Measurements from ENCODE around the gene WWOX. TPM values are rescaled to one million over a fixed set of nuclear protein-coding genes. Genes with fewer than 3 reads are reported as not detected.

Gene WWOX
- total RNA-seq, 1 experiment from 2014 or later, result 5.3 TPM

DNA sequence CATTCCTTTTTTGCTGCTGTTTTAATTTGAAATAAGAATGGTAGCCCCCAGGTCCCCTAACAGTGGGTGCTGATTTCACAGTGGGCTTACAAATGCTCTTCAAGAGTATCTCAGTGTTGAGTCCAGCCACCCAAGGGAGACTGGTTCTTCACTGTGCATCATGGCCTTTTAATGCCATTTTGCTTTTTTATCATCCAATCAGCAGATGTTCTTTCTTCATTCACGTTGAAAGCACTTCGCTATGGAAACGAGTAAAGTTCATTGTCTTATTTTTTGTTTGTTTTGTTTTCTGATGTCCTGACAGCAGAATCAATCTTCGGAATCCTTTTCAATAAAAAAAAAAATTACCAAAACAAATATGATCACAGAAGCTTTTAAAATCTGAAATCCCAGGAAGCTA lies 1072.0 kb downstream of the WWOX start:
- DNase-seq (ENCODE audit: low read depth, low spot score), result no peak

DNA sequence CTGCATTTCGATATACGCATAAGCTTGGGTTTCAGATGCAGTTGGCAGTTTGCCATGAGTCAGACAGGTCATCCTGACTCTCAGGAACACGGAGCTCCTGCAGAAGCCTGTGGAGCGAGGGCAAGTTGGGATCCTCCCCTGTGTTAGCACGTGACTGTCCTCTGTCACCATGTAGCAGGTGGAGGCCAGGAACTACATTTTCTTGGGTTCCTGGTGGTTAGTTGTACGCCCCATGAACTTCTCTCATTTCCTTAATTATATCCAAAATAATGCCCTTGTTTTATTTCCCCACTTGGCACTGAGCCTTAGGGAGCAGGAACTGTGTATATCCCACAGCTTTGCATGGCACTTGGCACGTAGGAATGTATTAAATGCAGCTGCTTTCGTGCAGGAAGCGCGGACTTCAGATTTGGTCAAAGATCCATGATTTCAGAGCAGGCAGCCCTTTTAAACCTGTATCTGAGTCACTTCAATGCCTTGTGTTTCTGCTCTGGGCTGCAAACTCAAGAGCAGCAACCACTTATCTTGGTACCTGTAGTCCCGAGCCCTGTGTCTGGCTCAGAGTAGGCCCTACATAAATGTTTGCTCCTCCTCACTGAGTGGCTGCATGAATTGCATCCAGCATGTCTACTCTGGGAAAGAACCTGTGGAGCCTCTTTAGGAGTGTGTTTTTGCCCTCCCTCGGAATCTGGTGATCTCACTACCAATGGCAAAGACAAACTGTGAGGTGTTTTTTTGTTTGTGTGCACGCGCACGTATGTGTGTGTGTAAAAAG lies 1072.7 kb downstream of the WWOX start:
- DNase-seq (ENCODE audit: low read depth, low spot score), result no peak
- in situ Hi-C loops (cut with HindIII; ENCODE audit: low pct_unique_long_range_greater_than_20kb, low sequenced_read_pairs), result no loop called here

More for the DNA sequence above, 1072.0 kb downstream of the WWOX start:
- in situ Hi-C loops (cut with HindIII; ENCODE audit: low pct_unique_long_range_greater_than_20kb, low sequenced_read_pairs), result no loop called here

- DNase-seq (ENCODE audit: low read depth, low spot score), result no peak
- in situ Hi-C loops (cut with HindIII; ENCODE audit: low pct_unique_long_range_greater_than_20kb, low sequenced_read_pairs), result no loop called here
These were observed 1073.6 kb downstream of the WWOX start for GRCh38 chr16:79172976-79173500.

DNA sequence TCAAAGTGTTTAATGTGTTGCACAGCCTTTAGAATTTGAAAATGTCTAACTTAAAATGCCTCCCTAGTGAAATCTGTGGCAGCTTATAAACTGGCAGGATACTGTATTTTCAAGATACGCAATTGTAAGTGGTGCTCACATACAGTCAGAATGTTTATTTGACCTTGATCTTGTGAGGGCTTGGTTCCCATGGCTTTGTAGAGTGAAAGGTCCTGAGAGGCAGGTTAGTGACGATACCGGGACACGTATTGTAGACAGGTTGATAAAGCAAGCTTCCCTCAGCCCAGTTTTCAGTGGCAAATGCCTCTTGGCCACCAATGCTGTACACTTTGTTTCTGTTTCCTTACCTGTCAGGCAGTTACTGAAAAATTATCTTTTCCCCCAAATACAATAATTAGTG lies 1074.5 kb downstream of the WWOX start:
- in situ Hi-C loops (cut with HindIII; ENCODE audit: low pct_unique_long_range_greater_than_20kb, low sequenced_read_pairs), result no loop called here
- no peak for DNase-seq (ENCODE audit: low read depth, low spot score)

- in situ Hi-C loops (cut with HindIII; ENCODE audit: low pct_unique_long_range_greater_than_20kb, low sequenced_read_pairs), result no loop called here
- no peak for DNase-seq (ENCODE audit: low read depth, low spot score)
These were observed 1076.0 kb downstream of the WWOX start for GRCh38 chr16:79175286-79176057.

DNA sequence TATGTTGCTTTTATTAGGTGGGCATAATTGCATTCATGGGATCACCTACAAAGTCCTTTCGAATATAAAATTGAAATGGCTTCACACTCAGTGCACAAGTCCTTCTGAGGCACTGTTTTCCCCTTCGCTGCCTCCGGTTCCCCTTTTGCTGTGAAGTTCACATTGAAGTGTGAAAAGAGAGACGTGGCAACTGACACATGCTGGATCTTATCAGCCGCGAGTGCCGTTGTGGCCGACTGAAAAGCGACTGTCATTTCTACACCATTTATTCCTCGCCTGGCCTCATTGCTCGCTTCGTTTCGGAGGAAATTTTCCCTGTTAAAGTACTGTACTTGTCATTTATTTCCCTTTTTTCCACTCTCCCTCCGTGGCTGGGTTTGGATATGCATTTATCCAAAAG lies 1077.6 kb downstream of the WWOX start:
- DNase-seq (ENCODE audit: low read depth, low spot score), result no peak
- in situ Hi-C loops (cut with HindIII; ENCODE audit: low pct_unique_long_range_greater_than_20kb, low sequenced_read_pairs), result no loop called here

DNA sequence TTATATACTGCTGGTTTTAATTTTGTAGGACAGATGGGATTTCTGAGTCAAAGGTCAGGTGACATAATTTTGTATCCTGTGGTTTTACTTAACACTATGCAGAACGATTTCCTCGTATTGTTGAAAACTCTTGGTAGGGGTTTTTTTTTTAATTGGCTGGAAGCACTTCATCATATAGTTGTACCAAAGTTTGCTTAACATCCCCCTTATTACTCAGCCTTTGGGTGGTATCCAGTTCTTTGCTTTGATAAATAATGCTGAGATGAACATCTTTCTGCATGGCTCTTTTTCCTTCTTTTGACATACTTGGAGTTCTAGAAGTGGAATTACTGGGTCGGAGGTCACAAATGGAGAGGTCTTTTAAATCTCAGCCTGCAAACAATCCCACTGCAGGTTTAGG lies 1082.0 kb downstream of the WWOX start:
- DNase-seq (ENCODE audit: low read depth, low spot score), result no peak
- in situ Hi-C loops (cut with HindIII; ENCODE audit: low pct_unique_long_range_greater_than_20kb, low sequenced_read_pairs), result no loop called here

DNA sequence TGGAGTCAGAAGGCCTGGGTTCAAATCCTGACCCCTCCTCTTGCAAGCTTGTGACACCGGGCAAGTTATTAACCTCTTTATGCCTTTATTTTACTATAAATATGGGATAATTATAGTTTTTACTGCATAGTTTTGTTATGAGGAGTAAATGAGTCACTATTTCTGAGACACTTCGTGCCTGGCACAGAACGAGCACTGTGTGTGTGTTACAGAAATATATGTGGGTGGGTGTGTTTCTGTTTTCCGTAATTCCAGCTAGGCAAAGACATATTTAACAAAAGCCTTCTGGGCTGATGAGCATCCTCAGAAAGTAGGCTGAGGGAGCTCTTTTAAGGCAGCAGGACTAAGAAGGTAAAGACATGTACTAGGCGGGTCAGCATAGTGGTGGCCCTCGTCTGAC lies 1083.2 kb downstream of the WWOX start:
- no peak for DNase-seq (ENCODE audit: low read depth, low spot score)
- in situ Hi-C loops (cut with HindIII; ENCODE audit: low pct_unique_long_range_greater_than_20kb, low sequenced_read_pairs), result no loop called here

- no peak for DNase-seq (ENCODE audit: low read depth, low spot score)
- in situ Hi-C loops (cut with HindIII; ENCODE audit: low pct_unique_long_range_greater_than_20kb, low sequenced_read_pairs), result no loop called here
These were observed 1084.1 kb downstream of the WWOX start for GRCh38 chr16:79183571-79183970.

GRCh38 chr16:79184464-79185030 lies 1085.1 kb downstream of the WWOX start:
- no peak for DNase-seq (ENCODE audit: low read depth, low spot score)
- in situ Hi-C loops (cut with HindIII; ENCODE audit: low pct_unique_long_range_greater_than_20kb, low sequenced_read_pairs), result no loop called here

- in situ Hi-C loops (cut with HindIII; ENCODE audit: low pct_unique_long_range_greater_than_20kb, low sequenced_read_pairs), result no loop called here
- DNase-seq (ENCODE audit: low read depth, low spot score), result no peak
These were observed 1086.3 kb downstream of the WWOX start for GRCh38 chr16:79185711-79186110.

- DNase-seq (ENCODE audit: low read depth, low spot score), result no peak
- in situ Hi-C loops (cut with HindIII; ENCODE audit: low pct_unique_long_range_greater_than_20kb, low sequenced_read_pairs), result no loop called here
These were observed 1086.7 kb downstream of the WWOX start for GRCh38 chr16:79186196-79186595.

DNA sequence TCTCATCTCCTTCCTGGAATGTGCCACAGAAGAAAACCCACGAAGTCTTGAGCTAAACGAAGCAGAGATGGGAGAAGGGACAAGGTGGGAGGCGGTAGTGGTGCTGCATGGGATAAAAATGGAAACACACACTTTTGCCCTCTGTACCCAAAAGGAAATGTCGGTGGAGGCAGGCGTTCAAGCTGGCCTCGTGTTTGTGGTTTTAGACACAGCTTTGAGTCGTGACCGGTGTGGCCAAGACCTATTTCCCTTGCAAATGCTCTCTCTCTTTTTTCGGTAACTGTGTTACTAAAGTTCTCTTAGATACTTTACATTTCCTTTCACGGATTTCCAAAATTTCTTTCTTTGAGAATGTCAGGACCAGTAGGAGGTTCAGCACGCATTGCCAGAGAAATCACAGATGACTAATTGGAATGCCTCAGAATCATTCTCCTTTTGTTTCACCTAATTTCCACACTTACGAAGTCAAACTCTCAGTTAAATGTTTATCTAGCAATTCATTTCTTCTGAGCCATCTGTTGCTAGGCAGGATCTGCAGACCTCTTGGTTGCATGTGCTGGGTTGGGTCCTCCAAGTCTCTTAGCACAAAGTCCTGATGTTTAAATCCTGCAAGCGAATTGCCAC lies 1088.8 kb downstream of the WWOX start:
- in situ Hi-C loops (cut with HindIII; ENCODE audit: low pct_unique_long_range_greater_than_20kb, low sequenced_read_pairs), result no loop called here
- DNase-seq (ENCODE audit: low read depth, low spot score), result no peak

GRCh38 chr16:79188739-79189122 lies 1089.3 kb downstream of the WWOX start:
- in situ Hi-C loops (cut with HindIII; ENCODE audit: low pct_unique_long_range_greater_than_20kb, low sequenced_read_pairs), result no loop called here

DNA sequence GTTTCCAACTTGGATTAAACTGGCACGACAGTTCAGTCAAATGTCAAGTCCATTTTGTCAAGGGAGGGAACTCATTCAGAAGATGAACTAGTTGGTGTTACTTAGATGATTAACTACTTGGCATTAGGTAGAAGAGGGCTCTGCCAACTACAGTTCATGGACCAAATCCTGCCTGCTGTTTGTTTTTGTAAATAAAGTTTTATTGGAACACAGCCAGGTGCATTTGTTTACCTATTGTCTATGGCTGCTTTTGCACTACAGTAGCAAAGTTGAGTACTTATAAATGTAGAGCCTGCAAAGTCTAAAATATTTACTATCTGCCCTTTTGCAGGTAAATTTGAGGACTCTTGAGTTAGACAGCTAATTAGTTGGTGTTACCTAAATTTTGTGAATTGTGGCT lies 1091.1 kb downstream of the WWOX start:
- no peak for DNase-seq (ENCODE audit: low read depth, low spot score)
- in situ Hi-C loops (cut with HindIII; ENCODE audit: low pct_unique_long_range_greater_than_20kb, low sequenced_read_pairs), result no loop called here

More at GRCh38 chr16:79188739-79189122, 1089.3 kb downstream of the WWOX start:
- no peak for DNase-seq (ENCODE audit: low read depth, low spot score)

DNA sequence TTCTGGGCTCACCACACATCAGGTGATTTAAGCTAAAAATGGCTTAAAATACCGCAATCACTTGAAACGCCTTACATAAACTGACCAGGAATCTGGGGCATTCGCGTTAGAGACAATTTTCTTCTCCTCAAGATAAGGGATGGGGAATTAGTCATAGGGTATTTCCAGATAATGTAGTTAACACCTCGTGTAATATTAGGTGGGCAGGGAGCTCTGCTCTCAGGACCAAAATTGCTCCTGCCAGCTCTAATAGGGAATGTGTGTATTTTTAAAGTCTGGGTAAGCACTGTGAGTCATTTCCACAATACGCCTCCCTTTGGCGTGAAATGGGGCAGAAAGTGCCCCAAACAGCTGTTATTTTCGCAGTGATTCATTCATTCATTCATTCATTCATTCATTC lies 1092.5 kb downstream of the WWOX start:
- in situ Hi-C loops (cut with HindIII; ENCODE audit: low pct_unique_long_range_greater_than_20kb, low sequenced_read_pairs), result no loop called here
- DNase-seq (ENCODE audit: low read depth, low spot score), result no peak

DNA sequence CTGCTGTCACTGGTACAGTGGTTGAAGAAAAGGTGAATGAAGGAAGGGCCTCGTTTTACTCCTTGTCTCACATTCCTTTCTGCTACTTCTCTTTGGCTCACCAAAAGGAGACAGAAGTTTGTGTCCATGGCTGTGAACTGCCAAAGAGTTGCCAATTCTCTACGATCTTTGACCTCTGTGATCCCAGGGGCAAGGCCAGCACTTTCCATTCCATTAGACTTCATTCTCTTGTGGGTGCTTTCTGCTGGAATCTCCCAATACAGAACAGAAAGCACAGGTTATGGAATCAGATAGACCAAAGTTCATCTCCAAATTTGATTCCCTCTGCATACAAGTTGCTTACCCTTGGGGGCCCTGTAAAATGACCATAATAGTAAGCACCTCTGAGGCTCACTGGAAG lies 1093.5 kb downstream of the WWOX start:
- no peak for DNase-seq (ENCODE audit: low read depth, low spot score)
- in situ Hi-C loops (cut with HindIII; ENCODE audit: low pct_unique_long_range_greater_than_20kb, low sequenced_read_pairs), result no loop called here

DNA sequence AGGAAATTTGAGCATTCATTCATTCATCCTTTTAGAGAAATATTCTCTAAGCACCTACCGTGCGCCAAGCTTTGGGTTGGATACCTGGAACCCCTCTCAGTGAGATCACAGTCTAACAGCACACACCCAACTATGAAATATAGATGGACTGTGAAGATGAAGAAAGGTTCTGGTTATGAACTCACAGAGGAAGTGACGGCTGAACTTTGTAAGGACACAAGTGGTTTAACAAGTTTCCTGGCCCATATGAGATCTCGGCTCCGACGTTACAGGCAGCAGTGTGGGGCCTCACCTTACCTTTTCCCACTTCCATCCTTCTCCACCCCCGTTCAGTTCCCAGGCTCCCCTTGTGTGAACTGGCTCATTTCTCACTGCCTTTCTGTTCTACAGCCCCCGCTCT lies 1094.8 kb downstream of the WWOX start:
- no peak for DNase-seq (ENCODE audit: low read depth, low spot score)
- in situ Hi-C loops (cut with HindIII; ENCODE audit: low pct_unique_long_range_greater_than_20kb, low sequenced_read_pairs), result no loop called here
